Panc1 (cell line): ENCODE measurements around the gene C8A. TPM values are rescaled to one million over a fixed set of nuclear protein-coding genes. Genes with fewer than 3 reads are reported as not detected.

Source experiments
- ATAC-seq: fragments of 200-7000 bp; cut with Tn5 transposase; 2 replicates; pipeline ENCODE4 v1.9.1; 2020; ENCODE audit warnings: mild to moderate bottlenecking, moderate library complexity
- BruUV-seq: library from RNA; stranded (reverse); fragments of 400-500 nt; replicated peaks from 2 replicates; lab custom pipeline; 2021; lab: Mats Ljungman, UMichigan
- CTCF ChIA-PET: fragments of 300-600 bp; sonication (Branson Sonifier 250); formaldehyde crosslinking; loops from one replicate; lab custom pipeline; 2022; ENCODE audit warnings: antibody characterized with exemption; lab: Charles Lee
- POLR2A ChIA-PET: fragments of 300-600 bp; sonication (Branson Sonifier 250); formaldehyde crosslinking; loops from one replicate; lab custom pipeline; 2022; ENCODE audit warnings: antibody characterized with exemption; lab: Charles Lee
- DNase-seq: peaks from one replicate; pipeline ENCODE4 v3.0.0-alpha.2; 2010; ENCODE audit warnings: low read depth, low spot score
- H3K27ac ChIP-seq: 2 replicates; pipeline ENCODE4 v1.5.1; 2011; ENCODE audit warnings: mild to moderate bottlenecking, low read length, inconsistent platforms
- H3K27me3 ChIP-seq: fragments of 200-500 bp; sonication (Bioruptor generic); 2 replicates; pipeline ENCODE4 v1.6.0; 2014; ENCODE audit warnings: low read length, inconsistent platforms; ENCODE audit not compliant: control insufficient read depth, insufficient read depth
- H3K36me3 ChIP-seq: fragments of 200-500 bp; sonication (Bioruptor generic); 2 replicates; pipeline ENCODE4 v1.5.1; 2014; ENCODE audit warnings: inconsistent platforms, mild to moderate bottlenecking, low read length, moderate library complexity; ENCODE audit not compliant: control insufficient read depth, insufficient read depth
- H3K4me1 ChIP-seq: 2 replicates; pipeline ENCODE4 v1.5.1; 2011; ENCODE audit warnings: inconsistent platforms, mild to moderate bottlenecking, low read length, moderate library complexity; ENCODE audit not compliant: control insufficient read depth, insufficient read depth
- H3K4me3 ChIP-seq, 2 experiments: 2 replicates each; pipeline ENCODE4 v1.5.1; 2011 to 2012; ENCODE audit warnings: low read depth in 2 of 2, low read length in 2 of 2, mild to moderate bottlenecking in 2 of 2, inconsistent platforms in 1 of 2, moderate library complexity in 1 of 2
- H3K9me3 ChIP-seq: fragments of 200-500 bp; sonication (Bioruptor generic); 2 replicates; pipeline ENCODE4 v1.5.1; 2014; ENCODE audit warnings: low read depth, mild to moderate bottlenecking, inconsistent platforms, low read length, moderate library complexity; ENCODE audit not compliant: control insufficient read depth, insufficient read depth
- CTCF ChIP-seq: fragments of 450-650 bp; IDR thresholded peaks from 2 replicates; pipeline ENCODE4 v1.5.1; 2017; ENCODE audit warnings: mild to moderate bottlenecking
- POLR2AphosphoS5 ChIP-seq: IDR thresholded peaks from 2 replicates; pipeline ENCODE4 v1.6.1; 2012; ENCODE audit warnings: mild to moderate bottlenecking, low read depth, low read length, moderate library complexity
- REST ChIP-seq, 2 experiments: IDR thresholded peaks; 2 replicates each; pipeline ENCODE4 v1.6.1; 2011 to 2012; ENCODE audit warnings: low read depth in 2 of 2, control low read depth in 1 of 2, low read length in 1 of 2, mild to moderate bottlenecking in 1 of 2, moderate library complexity in 1 of 2; ENCODE audit not compliant: insufficient read depth in 1 of 2
- SIN3A ChIP-seq: IDR thresholded peaks from 2 replicates; pipeline ENCODE4 v1.6.1; 2012; ENCODE audit warnings: low read depth, mild to moderate bottlenecking, low read length, moderate library complexity, borderline replicate concordance; ENCODE audit not compliant: insufficient read depth
- TCF7L2 ChIP-seq: IDR thresholded peaks from 2 replicates; pipeline ENCODE4 v1.6.1; 2011; ENCODE audit warnings: mild to moderate bottlenecking, low read depth, low read length, inconsistent platforms
- in situ Hi-C: cut with HindIII; loops from 2 replicates; pipeline ENCODE4 v1.10.0; 2016; ENCODE audit warnings: low sequenced_read_pairs, low pct_unique_long_range_greater_than_20kb
- intact Hi-C: fragments of 100-400 bp; cut with micrococcal nuclease; formaldehyde crosslinking; loops from one replicate; pipeline ENCODE4 v1.10.0; 2022; ENCODE audit not compliant: unreplicated experiment
- total RNA-seq: library from RNA; stranded (reverse); gene quantifications from one replicate; pipeline ENCODE4 v1.2.1, GENCODE V29; 2021; ENCODE audit not compliant: unreplicated experiment

C8A gene
- total RNA-seq, 1 experiment from 2014 or later: not detected

- no peaks in the 10 kb centered on the region for H3K4me1 ChIP-seq
- 0 out of 2 replicates have a peak, but pooled peaks cover 1% of the 10 kb centered on the region for H3K27me3 ChIP-seq
- ChIA-PET POLR2A (no interaction called here), CTCF (no interaction called here)
- ATAC-seq: no peak
- no TSS peak for BruUV-seq
- no peak for TF ChIP-seq REST (IDR thresholded peaks at IDR 0.05; ENCODE audit: insufficient read depth in 1 of 2, low read depth in 2 of 2, low read length in 1 of 2)
- no peak for TF ChIP-seq TCF7L2
- TF ChIP-seq CTCF: no peak
- no peak for TF ChIP-seq POLR2AphosphoS5
- TF ChIP-seq SIN3A: no peak
- H3K27ac ChIP-seq: no peak overlapping the region
- no peak overlapping the region for H3K4me3 ChIP-seq
- DNase-seq: no peak
- intact Hi-C loops: loop anchor here (10.0 kb wide), 1 partner anchor 129 kb away; no protein-coding TSS in a partner anchor
- in situ Hi-C loops: no loop called here
- H3K36me3 ChIP-seq: no peaks in the 10 kb centered on the region
- no peaks in the 10 kb centered on the region for H3K9me3 ChIP-seq
Measured at GRCh38 chr1:56963667-56964066, 109.1 kb downstream of the C8A start.

- Histone ChIP-seq H3K4me3 (no peak overlapping the region), H3K27ac (no peak overlapping the region), H3K36me3 (no peaks in the 10 kb centered on the region), H3K27me3 (no peaks in the 10 kb centered on the region; the same call in 1 of the 2 replicates), H3K4me1 (no peaks in the 10 kb centered on the region), H3K9me3 (no peaks in the 10 kb centered on the region)
- TF ChIP-seq REST (IDR thresholded peaks at IDR 0.05; ENCODE audit: insufficient read depth in 1 of 2, low read depth in 2 of 2, low read length in 1 of 2) (no peak), TCF7L2 (no peak), POLR2AphosphoS5 (no peak), CTCF (no peak), SIN3A (no peak)
- CTCF ChIA-PET: interaction anchor here (0.6 kb wide), 1 partner anchor 160 kb away, joined by 3 read pairs; no protein-coding TSS in a partner anchor
- in situ Hi-C loops: no loop called here
- ATAC-seq (no peak), DNase-seq (no peak)
- intact Hi-C loops: loop anchor here (10.0 kb wide), 1 partner anchor 130 kb away; no protein-coding TSS in a partner anchor
- no TSS peak for BruUV-seq
- POLR2A ChIA-PET: no interaction called here
Measured at GRCh38 chr1:56964349-56965017, 109.9 kb downstream of the C8A start.
